Measurements from ENCODE around the gene CHST1. TPM values are rescaled to one million over a fixed set of nuclear protein-coding genes. Genes with fewer than 3 reads are reported as not detected.

Gene CHST1
- total and polyA plus RNA-seq, 8 donors, result 3.1 to 10.2 (median 5.6) TPM

DNA sequence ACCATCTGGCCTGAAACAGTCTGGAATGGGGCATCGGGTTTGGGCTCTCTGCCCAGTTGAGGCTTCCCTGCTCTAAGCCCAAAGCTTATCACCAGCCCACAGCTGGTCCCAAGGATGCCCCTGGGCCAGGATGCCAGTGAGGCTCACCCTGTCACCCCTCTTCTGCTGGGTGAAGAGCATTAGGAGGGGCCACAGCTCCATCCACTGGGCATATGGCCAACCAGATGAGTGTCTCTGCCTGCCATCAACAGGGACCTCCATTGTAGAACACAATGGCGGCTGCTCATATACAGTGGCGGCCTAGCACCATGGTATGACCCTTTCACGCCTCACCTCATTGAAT, 5.6 kb downstream of the CHST1 start:
- intact Hi-C loops (cut with DNase I), result loop anchor here in 1 of 2 donors (10.0 kb wide), 1 partner anchor 115 kb away; no protein-coding TSS in a partner anchor
- no peak overlapping the region for H3K4me3 ChIP-seq
- ATAC-seq, result no peak

DNA sequence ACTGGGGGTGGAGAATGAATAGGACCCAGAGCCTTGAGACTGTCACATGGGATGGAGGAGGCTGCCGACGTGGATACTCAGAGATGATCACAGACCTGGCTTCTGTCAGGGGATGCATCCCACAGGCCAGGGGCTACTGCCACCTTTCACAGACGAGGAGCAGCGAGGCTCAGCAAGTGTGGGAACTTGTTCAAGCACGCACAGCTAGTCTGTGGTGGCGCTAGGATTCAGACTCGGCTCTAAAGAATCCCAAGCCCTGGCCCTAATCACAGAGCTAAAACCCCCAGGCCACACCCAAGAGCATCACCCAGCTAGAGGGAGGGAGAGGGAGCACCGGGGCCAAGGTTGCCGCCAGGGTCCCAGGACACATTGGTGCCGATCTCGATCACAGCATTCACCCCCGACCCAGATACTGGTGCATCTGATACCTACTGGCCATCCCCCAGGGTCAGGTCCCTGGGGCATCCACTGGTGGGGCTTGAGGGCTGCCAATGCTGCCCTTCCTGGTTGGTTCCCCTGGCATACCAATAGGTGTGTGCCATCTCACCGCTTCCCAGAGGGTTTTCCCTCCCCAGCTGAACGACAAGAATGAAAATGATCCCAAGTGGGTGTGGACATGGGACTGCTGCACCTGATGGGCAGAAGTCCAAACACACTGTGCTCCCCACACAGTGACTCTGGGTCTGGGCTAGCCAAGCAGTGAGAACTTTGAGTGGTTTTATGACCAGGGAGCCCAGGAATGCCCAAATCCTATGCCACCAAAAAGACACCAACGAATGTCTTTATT, 6.2 kb downstream of the CHST1 start:
- Histone ChIP-seq H3K27me3 (peaks cover 8 to 82% of the 10 kb centered on the region in 2 donors), H3K4me3 (no peak overlapping the region), H3K4me1 (peaks cover 16 to 26% of the 10 kb centered on the region in 2 donors), H3K9me3 (no peaks in the 10 kb centered on the region), H3K36me3 (no peaks in the 10 kb centered on the region), H3K27ac (peak overlapping the region; percentile 53 to 70)
- no peak for ATAC-seq
- no peak for DNase-seq
- TF ChIP-seq, protein P1, sequence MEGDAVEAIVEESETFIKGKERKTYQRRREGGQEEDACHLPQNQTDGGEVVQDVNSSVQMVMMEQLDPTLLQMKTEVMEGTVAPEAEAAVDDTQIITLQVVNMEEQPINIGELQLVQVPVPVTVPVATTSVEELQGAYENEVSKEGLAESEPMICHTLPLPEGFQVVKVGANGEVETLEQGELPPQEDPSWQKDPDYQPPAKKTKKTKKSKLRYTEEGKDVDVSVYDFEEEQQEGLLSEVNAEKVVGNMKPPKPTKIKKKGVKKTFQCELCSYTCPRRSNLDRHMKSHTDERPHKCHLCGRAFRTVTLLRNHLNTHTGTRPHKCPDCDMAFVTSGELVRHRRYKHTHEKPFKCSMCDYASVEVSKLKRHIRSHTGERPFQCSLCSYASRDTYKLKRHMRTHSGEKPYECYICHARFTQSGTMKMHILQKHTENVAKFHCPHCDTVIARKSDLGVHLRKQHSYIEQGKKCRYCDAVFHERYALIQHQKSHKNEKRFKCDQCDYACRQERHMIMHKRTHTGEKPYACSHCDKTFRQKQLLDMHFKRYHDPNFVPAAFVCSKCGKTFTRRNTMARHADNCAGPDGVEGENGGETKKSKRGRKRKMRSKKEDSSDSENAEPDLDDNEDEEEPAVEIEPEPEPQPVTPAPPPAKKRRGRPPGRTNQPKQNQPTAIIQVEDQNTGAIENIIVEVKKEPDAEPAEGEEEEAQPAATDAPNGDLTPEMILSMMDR (IDR thresholded peaks at IDR 0.05), result no peak
- intact Hi-C loops (cut with DNase I), result no loop called here

More for the DNA sequence above, 5.6 kb downstream of the CHST1 start:
- Histone ChIP-seq H3K27ac (no peak overlapping the region), H3K27me3 (peaks cover 14 to 88% of the 10 kb centered on the region in 2 donors), H3K4me1 (peaks cover 21 to 32% of the 10 kb centered on the region in 2 donors), H3K36me3 (no peaks in the 10 kb centered on the region), H3K9me3 (no peaks in the 10 kb centered on the region)
- TF ChIP-seq, protein P1 (IDR thresholded peaks at IDR 0.05), result no peak
- no peak for DNase-seq

DNA sequence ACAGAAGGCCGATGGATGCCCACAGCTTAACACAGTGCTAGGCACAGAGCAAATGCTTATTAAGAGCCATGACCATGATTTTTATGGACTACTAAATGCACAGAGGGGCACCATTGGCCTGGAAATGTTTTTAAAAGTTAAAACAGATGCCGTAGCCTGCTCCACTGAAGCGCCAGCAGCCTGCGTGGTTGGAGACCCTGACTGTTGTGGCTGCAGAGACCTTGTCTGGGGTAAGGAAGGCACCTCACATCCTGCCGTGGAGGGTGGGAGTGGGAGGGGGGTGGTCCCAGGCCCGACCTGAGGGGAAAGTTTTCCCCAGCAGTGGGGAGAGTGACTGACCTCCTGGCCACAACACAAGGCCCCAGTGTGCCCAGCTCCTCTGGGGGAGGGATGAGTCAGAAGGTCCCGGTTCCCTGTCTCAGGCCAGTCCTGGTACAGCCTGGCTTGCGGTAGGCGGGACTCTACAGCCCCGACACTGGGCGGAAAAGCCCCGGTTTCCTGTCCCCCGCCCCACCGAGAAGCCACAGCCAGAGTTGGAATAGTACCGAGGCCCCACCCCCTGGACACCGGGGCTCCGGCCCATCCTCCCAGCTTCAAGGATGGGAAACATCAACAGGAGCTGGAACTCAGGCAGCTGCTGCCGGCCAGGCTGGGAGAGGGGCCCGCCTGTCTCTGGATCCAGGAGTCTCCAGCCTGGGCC, 7.0 kb downstream of the CHST1 start:
- intact Hi-C loops (cut with DNase I), result no loop called here
- H3K27me3 ChIP-seq, result peaks cover 6 to 74% of the 10 kb centered on the region in 2 donors
- peak overlapping the region; percentile 60 to 70 for H3K27ac ChIP-seq
- H3K36me3 ChIP-seq, result no peaks in the 10 kb centered on the region
- no peaks in the 10 kb centered on the region for H3K9me3 ChIP-seq
- peaks cover 10 to 24% of the 10 kb centered on the region in 2 donors for H3K4me1 ChIP-seq
- TF ChIP-seq, protein P1 (IDR thresholded peaks at IDR 0.05), result no peak
- H3K4me3 ChIP-seq, result no peak overlapping the region
- peak; percentile 72 for ATAC-seq
- DNase-seq, result peak in 2 of 4 donors; percentile 67 to 69

DNA sequence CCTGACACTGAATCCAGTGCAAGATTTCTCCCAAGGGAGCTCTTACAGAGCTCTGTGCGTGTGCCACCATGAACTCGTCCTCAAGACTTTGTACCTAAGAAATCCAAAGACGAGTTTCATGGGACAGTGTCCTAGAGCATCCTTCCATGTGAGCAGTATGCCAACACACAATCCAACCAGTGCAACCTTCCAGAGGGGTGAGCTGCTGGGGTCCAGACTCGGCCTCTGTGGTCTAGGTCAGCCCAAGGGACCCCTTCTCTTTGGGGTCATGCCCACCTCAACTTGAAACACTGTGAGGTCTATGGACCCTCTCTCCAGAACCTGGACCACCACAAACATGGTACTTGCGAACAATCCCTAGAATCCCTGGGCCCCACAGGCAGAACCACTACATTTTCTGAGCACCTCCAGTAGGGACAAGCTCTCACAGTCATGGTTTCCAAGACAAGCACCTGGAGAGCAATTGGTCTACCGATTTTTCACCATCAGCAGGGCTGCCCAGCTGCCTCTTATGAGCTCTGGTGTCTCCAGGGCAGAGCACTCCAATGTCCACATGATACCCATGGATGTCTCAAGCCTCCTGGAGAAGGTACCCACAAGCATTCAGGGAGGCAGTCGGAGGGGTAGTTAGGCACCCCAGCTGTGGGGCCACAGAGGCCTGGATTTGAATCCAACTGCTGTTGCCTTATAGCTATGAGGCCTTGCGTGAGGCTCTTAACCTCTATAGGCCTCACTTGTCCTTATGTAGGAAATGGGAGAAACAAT, 7.7 kb downstream of the CHST1 start:
- H3K27ac ChIP-seq, result peak overlapping the region; percentile 60 to 70
- intact Hi-C loops (cut with DNase I), result no loop called here
- H3K4me1 ChIP-seq, result peaks cover 10 to 24% of the 10 kb centered on the region in 2 donors
- TF ChIP-seq, protein P1 (IDR thresholded peaks at IDR 0.05), result no peak
- no peaks in the 10 kb centered on the region for H3K36me3 ChIP-seq
- H3K9me3 ChIP-seq, result no peaks in the 10 kb centered on the region
- DNase-seq, result no peak
- H3K4me3 ChIP-seq, result no peak overlapping the region
- no peak for ATAC-seq
- H3K27me3 ChIP-seq, result peaks cover 6 to 67% of the 10 kb centered on the region in 2 donors

All from left lung (tissue), 10 donors.